ENCODE measurements around the gene FOXJ3. TPM values are rescaled to one million over a fixed set of nuclear protein-coding genes. Genes with fewer than 3 reads are reported as not detected.

Gene FOXJ3
- polyA plus RNA-seq, 1 of the 3 experiments (the other 2 are of a cell fraction), result 16.0 TPM

GRCh38 chr1:42228938-42229337 is 106.1 kb downstream of the FOXJ3 start:
- DNase-seq, result no peak
- no peaks in the 10 kb centered on the region for H3K9me3 ChIP-seq
- H3K9ac ChIP-seq, result no peak overlapping the region
- WGBS (ENCODE audit: low lambda C conversion rate), result 92% methylated on average over 6 of the region's 6 CpGs
- H3K4me1 ChIP-seq (ENCODE audit: control insufficient read depth in 1 of 2, insufficient read depth in 2 of 2, low read depth in 1 of 2, low read length in 1 of 2), result peaks cover 2 to 14% of the 10 kb centered on the region in 2 experiments; a peak in 2 of 4 replicates
- peaks cover 38% of the 10 kb centered on the region for H3K79me2 ChIP-seq (ENCODE audit: insufficient read depth)
- H3F3A ChIP-seq (replicated peaks; ENCODE audit: insufficient read depth), result peaks cover 25% of the 10 kb centered on the region
- H3K4me3 ChIP-seq (ENCODE audit: low read depth in 2 of 2, low read length in 1 of 2), result no peak overlapping the region
- ChIA-PET POLR2A (no interaction called here), CTCF (no interaction called here)
- no peaks in the 10 kb centered on the region for H3K9me2 ChIP-seq
- H4K20me1 ChIP-seq (ENCODE audit: insufficient read depth), result no peaks in the 10 kb centered on the region; the same call in none of the 2 replicates
- H2AFZ ChIP-seq (ENCODE audit: low read depth), result no peak overlapping the region
- no peaks in the 10 kb centered on the region for H3K27me3 ChIP-seq (ENCODE audit: insufficient read depth)
- no peak overlapping the region for H3K4me2 ChIP-seq
- TF ChIP-seq PBX3 (IDR thresholded peaks at IDR 0.05) (no peak), USF2 (IDR thresholded peaks at IDR 0.05; ENCODE audit: borderline replicate concordance, low read depth, low read length) (no peak), RFX5 (IDR thresholded peaks at IDR 0.05; ENCODE audit: low read length) (no peak), TEAD4 (IDR thresholded peaks at IDR 0.05; ENCODE audit: borderline replicate concordance, insufficient read depth) (no peak), JUND (IDR thresholded peaks at IDR 0.05) (no peak), MXI1 (IDR thresholded peaks at IDR 0.05; ENCODE audit: low read depth, low read length) (no peak), NRF1 (IDR thresholded peaks at IDR 0.05; ENCODE audit: low read depth, low read length) (no peak), RCOR1 (IDR thresholded peaks at IDR 0.05; ENCODE audit: low read length) (no peak), GABPA (IDR thresholded peaks at IDR 0.05; ENCODE audit: low read depth) (no peak), CHD2 (IDR thresholded peaks at IDR 0.05; ENCODE audit: low read length, partially characterized antibody) (no peak)
- H3K27ac ChIP-seq (ENCODE audit: low read depth in 2 of 2, low read length in 1 of 2), result no peak overlapping the region
- H3K36me3 ChIP-seq (replicated peaks in 1 of 2; ENCODE audit: control insufficient read depth in 1 of 2, insufficient read depth in 2 of 2, low read length in 1 of 2), result peaks cover 0 to 3% of the 10 kb centered on the region in 2 experiments

GRCh38 chr1:42223036-42223435 is 112.0 kb downstream of the FOXJ3 start:
- Histone ChIP-seq H3K36me3 (replicated peaks in 1 of 2; ENCODE audit: control insufficient read depth in 1 of 2, insufficient read depth in 2 of 2, low read length in 1 of 2) (peaks cover 7 to 13% of the 10 kb centered on the region in 2 experiments), H3K4me1 (ENCODE audit: control insufficient read depth in 1 of 2, insufficient read depth in 2 of 2, low read depth in 1 of 2, low read length in 1 of 2) (peaks cover 2 to 14% of the 10 kb centered on the region in 2 experiments; a peak in 3 of 4 replicates), H3K27me3 (ENCODE audit: insufficient read depth) (no peaks in the 10 kb centered on the region), H3K27ac (ENCODE audit: low read depth in 2 of 2, low read length in 1 of 2) (no peak overlapping the region), H3K4me2 (no peak overlapping the region), H3K9me2 (no peaks in the 10 kb centered on the region), H3K9me3 (no peaks in the 10 kb centered on the region), H3K9ac (no peak overlapping the region), H4K20me1 (ENCODE audit: insufficient read depth) (no peaks in the 10 kb centered on the region), H3F3A (replicated peaks; ENCODE audit: insufficient read depth) (peaks cover 20% of the 10 kb centered on the region), H3K79me2 (ENCODE audit: insufficient read depth) (peaks cover 51% of the 10 kb centered on the region), H3K4me3 (ENCODE audit: low read depth in 2 of 2, low read length in 1 of 2) (no peak overlapping the region), H2AFZ (ENCODE audit: low read depth) (no peak overlapping the region)
- 93% methylated on average over 1 of the region's 1 CpG for WGBS (ENCODE audit: low lambda C conversion rate)
- ChIA-PET CTCF (interaction anchor here (1.8 kb wide), 1 partner anchor 50 kb away, joined by 5 read pairs; no protein-coding TSS in a partner anchor), POLR2A (no interaction called here)
- DNase-seq, result no peak
- TF ChIP-seq MEF2A (IDR thresholded peaks at IDR 0.05; ENCODE audit: borderline replicate concordance, low read depth) (no peak), IRF3 (IDR thresholded peaks at IDR 0.05; ENCODE audit: low read depth, low read length) (no peak), SIN3A (IDR thresholded peaks at IDR 0.05; ENCODE audit: borderline replicate concordance, low read depth, low read length) (no peak), USF2 (IDR thresholded peaks at IDR 0.05; ENCODE audit: borderline replicate concordance, low read depth, low read length) (no peak), RXRA (IDR thresholded peaks at IDR 0.05; ENCODE audit: borderline replicate concordance, low read depth) (no peak), USF1 (IDR thresholded peaks at IDR 0.05; ENCODE audit: borderline replicate concordance, low read depth) (no peak), TAF1 (IDR thresholded peaks at IDR 0.05; ENCODE audit: borderline replicate concordance, low read depth, low read length) (no peak), CHD2 (IDR thresholded peaks at IDR 0.05; ENCODE audit: low read length, partially characterized antibody) (no peak), EZH2phosphoT487 (IDR thresholded peaks at IDR 0.05; ENCODE audit: borderline replicate concordance, low read depth) (no peak), NFIC (IDR thresholded peaks at IDR 0.05; ENCODE audit: borderline replicate concordance) (no peak), ZBTB33 (IDR thresholded peaks at IDR 0.05; ENCODE audit: borderline replicate concordance, low read depth) (no peak), MAX (IDR thresholded peaks at IDR 0.05; ENCODE audit: low read depth) (no peak), FOXJ3 (CRISPR knock-in tag; IDR thresholded peaks at IDR 0.05) (no peak), JUND (IDR thresholded peaks at IDR 0.05) (no peak)
